ENCODE results near the gene BSND. TPM values are rescaled to one million over a fixed set of nuclear protein-coding genes. Genes with fewer than 3 reads are reported as not detected.

The BSND gene
- total and polyA plus RNA-seq, 4 donors: 0.02 TPM; not detected in 3

DNA sequence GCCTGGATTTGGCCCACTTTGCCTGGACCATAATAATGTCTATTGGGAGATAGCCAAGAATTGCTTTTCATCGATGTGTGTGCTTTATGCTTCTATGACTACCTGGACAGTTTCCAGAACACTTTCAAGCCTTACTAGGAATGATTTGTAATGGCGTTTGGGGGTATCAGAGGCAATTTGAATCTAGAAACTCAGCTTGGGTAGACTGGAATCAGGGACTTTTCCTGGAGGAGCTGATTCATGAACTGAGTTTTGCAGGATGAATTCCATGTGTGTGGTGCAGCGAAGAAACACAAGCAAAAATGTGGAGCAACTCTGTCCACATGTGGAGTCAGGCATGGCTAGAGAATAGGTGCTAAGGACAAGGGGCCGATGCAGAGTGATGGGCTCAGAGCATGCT, 30.2 kb upstream of the BSND start:
- Histone ChIP-seq H3K36me3 (ENCODE audit: control insufficient read depth in 4 of 4, insufficient read depth in 4 of 4, low read length in 4 of 4) (no peaks in the 10 kb centered on the region), H3K9me3 (ENCODE audit: control insufficient read depth in 4 of 4, insufficient read depth in 3 of 4, low read length in 3 of 4) (no peaks in the 10 kb centered on the region), H3K4me1 (ENCODE audit: control insufficient read depth in 5 of 5, insufficient read depth in 5 of 5, low read length in 5 of 5) (peaks cover 0 to 13% (median 3%) of the 10 kb centered on the region in 5 donors), H3K4me3 (peak overlapping the region; percentile 8), H3K27ac (ENCODE audit: low read depth in 1 of 2, low read length in 1 of 2) (no peak overlapping the region), H3K27me3 (ENCODE audit: control insufficient read depth in 3 of 3, insufficient read depth in 3 of 3, low read length in 2 of 3) (no peaks in the 10 kb centered on the region), H3K9ac (ENCODE audit: insufficient read depth in 1 of 2, low read length in 2 of 2) (no peak overlapping the region)
- DNase-seq (peak in 2 of 3 donors; percentile 33 to 36), ATAC-seq (ENCODE audit: insufficient read depth, low FRiP score) (no peak)
- TF ChIP-seq, protein P1, sequence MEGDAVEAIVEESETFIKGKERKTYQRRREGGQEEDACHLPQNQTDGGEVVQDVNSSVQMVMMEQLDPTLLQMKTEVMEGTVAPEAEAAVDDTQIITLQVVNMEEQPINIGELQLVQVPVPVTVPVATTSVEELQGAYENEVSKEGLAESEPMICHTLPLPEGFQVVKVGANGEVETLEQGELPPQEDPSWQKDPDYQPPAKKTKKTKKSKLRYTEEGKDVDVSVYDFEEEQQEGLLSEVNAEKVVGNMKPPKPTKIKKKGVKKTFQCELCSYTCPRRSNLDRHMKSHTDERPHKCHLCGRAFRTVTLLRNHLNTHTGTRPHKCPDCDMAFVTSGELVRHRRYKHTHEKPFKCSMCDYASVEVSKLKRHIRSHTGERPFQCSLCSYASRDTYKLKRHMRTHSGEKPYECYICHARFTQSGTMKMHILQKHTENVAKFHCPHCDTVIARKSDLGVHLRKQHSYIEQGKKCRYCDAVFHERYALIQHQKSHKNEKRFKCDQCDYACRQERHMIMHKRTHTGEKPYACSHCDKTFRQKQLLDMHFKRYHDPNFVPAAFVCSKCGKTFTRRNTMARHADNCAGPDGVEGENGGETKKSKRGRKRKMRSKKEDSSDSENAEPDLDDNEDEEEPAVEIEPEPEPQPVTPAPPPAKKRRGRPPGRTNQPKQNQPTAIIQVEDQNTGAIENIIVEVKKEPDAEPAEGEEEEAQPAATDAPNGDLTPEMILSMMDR (IDR thresholded peaks at IDR 0.05; ENCODE audit: control extremely low read depth, extremely low read depth): no peak
- 68 to 80% methylated on average over 4 of the region's 4 CpGs for WGBS, 2 donors

DNA sequence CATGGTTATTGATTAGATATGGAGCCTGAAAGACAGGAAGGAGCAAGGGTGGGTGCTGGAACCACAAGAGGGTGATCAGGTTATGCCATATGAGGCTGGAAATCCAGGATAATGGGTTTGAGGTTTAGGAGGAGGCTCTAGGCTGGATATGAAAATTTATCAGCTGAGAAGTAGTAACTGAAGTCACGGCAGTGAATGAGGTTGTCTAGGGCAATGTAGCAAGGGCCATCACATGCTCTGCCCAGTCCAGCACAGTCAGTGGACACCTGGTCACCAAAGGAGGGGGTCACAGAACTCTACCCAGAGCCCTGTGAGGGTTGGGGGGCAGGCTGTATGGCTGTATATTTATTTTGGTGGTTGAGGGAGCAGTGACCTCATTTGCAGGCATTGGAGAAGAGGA, 28.9 kb upstream of the BSND start:
- ATAC-seq (ENCODE audit: insufficient read depth, low FRiP score): no peak
- Histone ChIP-seq H3K4me3 (no peak overlapping the region), H3K9ac (ENCODE audit: insufficient read depth in 1 of 2, low read length in 2 of 2) (no peak overlapping the region), H3K27me3 (ENCODE audit: control insufficient read depth in 3 of 3, insufficient read depth in 3 of 3, low read length in 2 of 3) (no peaks in the 10 kb centered on the region), H3K4me1 (ENCODE audit: control insufficient read depth in 5 of 5, insufficient read depth in 5 of 5, low read length in 5 of 5) (peaks cover 0 to 13% (median 3%) of the 10 kb centered on the region in 5 donors), H3K36me3 (ENCODE audit: control insufficient read depth in 4 of 4, insufficient read depth in 4 of 4, low read length in 4 of 4) (no peaks in the 10 kb centered on the region), H3K9me3 (ENCODE audit: control insufficient read depth in 4 of 4, insufficient read depth in 3 of 4, low read length in 3 of 4) (no peaks in the 10 kb centered on the region), H3K27ac (ENCODE audit: low read depth in 1 of 2, low read length in 1 of 2) (no peak overlapping the region)
- TF ChIP-seq, protein P1 (IDR thresholded peaks at IDR 0.05; ENCODE audit: control extremely low read depth, extremely low read depth): no peak
- WGBS, 2 donors: 94 to 100% methylated on average over 1 of the region's 1 CpG
- no peak for DNase-seq

DNA sequence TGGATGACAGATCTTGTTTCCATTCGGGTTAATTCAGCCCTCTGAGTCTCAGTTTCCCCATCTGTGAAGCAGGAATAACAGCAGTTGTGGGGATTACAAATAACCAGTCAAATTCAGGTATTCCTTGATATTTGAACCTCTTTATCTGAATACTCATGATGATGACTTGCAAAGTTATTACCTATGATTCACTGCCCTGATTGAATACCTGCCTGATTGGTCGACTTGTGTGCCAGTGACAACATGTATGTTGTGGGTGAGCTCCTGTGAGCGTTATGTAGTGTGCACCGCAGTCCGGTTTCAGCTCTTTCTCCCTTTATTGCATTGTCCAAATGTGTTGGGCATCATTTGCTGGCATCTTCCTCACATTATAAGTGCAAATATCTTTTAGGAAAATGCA, 27.8 kb upstream of the BSND start:
- Histone ChIP-seq H3K9me3 (ENCODE audit: control insufficient read depth in 4 of 4, insufficient read depth in 3 of 4, low read length in 3 of 4) (no peaks in the 10 kb centered on the region), H3K27ac (ENCODE audit: low read depth in 1 of 2, low read length in 1 of 2) (no peak overlapping the region), H3K36me3 (ENCODE audit: control insufficient read depth in 4 of 4, insufficient read depth in 4 of 4, low read length in 4 of 4) (no peaks in the 10 kb centered on the region), H3K27me3 (ENCODE audit: control insufficient read depth in 3 of 3, insufficient read depth in 3 of 3, low read length in 2 of 3) (no peaks in the 10 kb centered on the region), H3K4me1 (ENCODE audit: control insufficient read depth in 5 of 5, insufficient read depth in 5 of 5, low read length in 5 of 5) (peaks cover 0 to 5% (median 0%) of the 10 kb centered on the region in 5 donors), H3K4me3 (no peak overlapping the region), H3K9ac (ENCODE audit: insufficient read depth in 1 of 2, low read length in 2 of 2) (no peak overlapping the region)
- 84 to 90% methylated on average over 5 of the region's 5 CpGs for WGBS, 2 donors
- TF ChIP-seq, protein P1 (IDR thresholded peaks at IDR 0.05; ENCODE audit: control extremely low read depth, extremely low read depth): no peak
- ATAC-seq (ENCODE audit: insufficient read depth, low FRiP score) (no peak), DNase-seq (no peak)

DNA sequence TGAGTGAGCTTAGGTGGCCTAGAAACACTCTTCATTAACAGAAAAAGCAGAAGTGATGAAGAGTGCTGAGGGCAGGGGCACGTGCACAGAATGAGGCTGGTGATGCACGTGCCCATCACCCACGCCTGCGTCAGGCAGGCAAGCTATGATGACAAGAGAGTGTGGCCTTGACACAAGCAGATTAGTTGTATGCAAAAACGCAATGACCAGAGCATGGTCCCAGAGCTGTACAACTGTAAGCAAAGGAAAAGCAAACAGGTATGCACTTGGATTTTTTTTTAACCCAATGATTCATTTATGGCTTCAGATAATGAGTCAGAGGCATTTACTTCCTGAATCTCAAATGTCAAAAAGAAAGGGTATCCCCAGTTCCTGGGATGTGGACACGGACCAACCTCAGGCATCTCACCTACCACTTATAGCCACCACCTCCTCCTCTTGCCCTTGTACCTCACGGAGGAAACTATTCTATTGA, 27.4 kb upstream of the BSND start:
- Histone ChIP-seq H3K9me3 (ENCODE audit: control insufficient read depth in 4 of 4, insufficient read depth in 3 of 4, low read length in 3 of 4) (no peaks in the 10 kb centered on the region), H3K9ac (ENCODE audit: insufficient read depth in 1 of 2, low read length in 2 of 2) (no peak overlapping the region), H3K27me3 (ENCODE audit: control insufficient read depth in 3 of 3, insufficient read depth in 3 of 3, low read length in 2 of 3) (no peaks in the 10 kb centered on the region), H3K4me3 (no peak overlapping the region), H3K36me3 (ENCODE audit: control insufficient read depth in 4 of 4, insufficient read depth in 4 of 4, low read length in 4 of 4) (no peaks in the 10 kb centered on the region), H3K27ac (ENCODE audit: low read depth in 1 of 2, low read length in 1 of 2) (no peak overlapping the region), H3K4me1 (ENCODE audit: control insufficient read depth in 5 of 5, insufficient read depth in 5 of 5, low read length in 5 of 5) (peaks cover 0 to 4% (median 0%) of the 10 kb centered on the region in 5 donors)
- WGBS, 2 donors: 67 to 72% methylated on average over 7 of the region's 7 CpGs
- TF ChIP-seq, protein P1 (IDR thresholded peaks at IDR 0.05; ENCODE audit: control extremely low read depth, extremely low read depth): no peak
- DNase-seq (no peak), ATAC-seq (ENCODE audit: insufficient read depth, low FRiP score) (peak; percentile 39)
